GM21576 (cell line): Measurements from ENCODE around the gene ZNF253.
"Not testable (repeated sequence)": the region's sequence is repeated elsewhere in the genome, so short reads cannot be mapped to it uniquely, and the experiment has no call there.

ENCODE experiments used
- ATAC-seq: cut with Tn5 transposase; IDR thresholded peaks from one replicate; pipeline ENCODE4 v1.9.1; 2021; ENCODE audit warnings: mild to moderate bottlenecking, moderate library complexity; ENCODE audit not compliant: unreplicated experiment

ZNF253 gene

GRCh38 chr19:19865750-19866610 is at the start of gene ZNF253:
Gene ZNF253 (plus strand): TSS chr19:19865882. CDS start chr19:19865997, 115 bp downstream.
- peak; percentile 95 for ATAC-seq

GRCh38 chr19:19816679-19817078 is 49.0 kb upstream of the ZNF253 start:
- ATAC-seq = no peak

GRCh38 chr19:19817357-19817756 is 48.3 kb upstream of the ZNF253 start:
- ATAC-seq = no peak

- no peak for ATAC-seq
Observed at GRCh38 chr19:19820774-19821320, 44.8 kb upstream of the ZNF253 start.

- peak; percentile 85 for ATAC-seq
Observed at GRCh38 chr19:19821366-19821951, 44.2 kb upstream of the ZNF253 start, which contains the start of gene ZNF506. Gene ZNF506 (minus strand): TSS chr19:19821750. CDS start chr19:19821603, 147 bp downstream.

- ATAC-seq = not testable (repeated sequence)
Observed at GRCh38 chr19:19821976-19822375, 43.7 kb upstream of the ZNF253 start.

- no peak for ATAC-seq
Observed at GRCh38 chr19:19823916-19824315, 41.8 kb upstream of the ZNF253 start.

- no peak for ATAC-seq
Observed at GRCh38 chr19:19826875-19827274, 38.8 kb upstream of the ZNF253 start.

GRCh38 chr19:19835560-19836038 is 30.1 kb upstream of the ZNF253 start:
- ATAC-seq = no peak

GRCh38 chr19:19847781-19848180 is 17.9 kb upstream of the ZNF253 start:
- no peak for ATAC-seq

GRCh38 chr19:19849056-19849455 is 16.6 kb upstream of the ZNF253 start:
- no peak for ATAC-seq

GRCh38 chr19:19851740-19852139 is 13.9 kb upstream of the ZNF253 start:
- ATAC-seq = not testable (repeated sequence)

- no peak for ATAC-seq
Observed at GRCh38 chr19:19858751-19859150, 6.9 kb upstream of the ZNF253 start.

GRCh38 chr19:19860756-19861390 is 4.8 kb upstream of the ZNF253 start:
- no peak for ATAC-seq

- ATAC-seq = no peak
Observed at GRCh38 chr19:19866611-19867248, 1.0 kb downstream of the ZNF253 start.

- not testable (repeated sequence) for ATAC-seq
Observed at GRCh38 chr19:19870086-19870485, 4.4 kb downstream of the ZNF253 start.

- ATAC-seq = no peak
Observed at GRCh38 chr19:19871932-19872331, 6.2 kb downstream of the ZNF253 start.

- ATAC-seq = no peak
Observed at GRCh38 chr19:19873381-19873780, 7.7 kb downstream of the ZNF253 start.

- ATAC-seq = no peak
Observed at GRCh38 chr19:19877724-19878123, 12.0 kb downstream of the ZNF253 start.

GRCh38 chr19:19884583-19884982 is 18.9 kb downstream of the ZNF253 start:
- ATAC-seq = no peak
